Endometrial microvascular endothelial cells (primary cell): ENCODE results near the gene DOCK2. TPM values are rescaled to one million over a fixed set of nuclear protein-coding genes. Genes with fewer than 3 reads are reported as not detected.
"Not testable (repeated sequence)": the region's sequence is repeated elsewhere in the genome, so short reads cannot be mapped to it uniquely, and the experiment has no call there.

Experiments
- in situ Hi-C: cut with HindIII; loops from 2 replicates; pipeline ENCODE4 v1.10.0; 2017; ENCODE audit warnings: low sequenced_read_pairs, low pct_unique_long_range_greater_than_20kb; ENCODE audit errors: inconsistent ontology term
- total RNA-seq: library from RNA; depleted of rRNA; stranded (reverse); fragments of >200 nt; gene quantifications from one replicate; pipeline ENCODE4 v1.2.3, GENCODE V29; 2015; ENCODE audit errors: inconsistent ontology term

The DOCK2 gene
- total RNA-seq, 1 donor from 2014 or later = not detected

DNA sequence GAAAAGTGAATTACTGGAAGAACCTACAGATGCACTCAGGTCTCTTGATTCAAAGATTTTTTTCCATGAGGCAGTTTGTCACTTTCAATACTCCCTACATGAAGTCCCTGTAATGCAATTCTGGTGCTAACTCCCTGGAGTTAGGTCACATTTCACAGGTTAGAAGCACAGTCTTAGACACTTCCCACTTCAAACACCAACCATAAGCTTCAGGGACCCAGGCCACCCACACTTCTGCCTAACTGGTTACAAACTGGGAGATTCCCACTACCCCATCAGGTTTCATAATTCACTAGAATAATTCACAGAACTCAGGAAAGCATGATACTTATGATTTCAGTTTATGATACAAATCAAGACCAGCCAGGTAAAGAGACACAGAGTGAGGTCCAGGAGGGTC is 439.7 kb downstream of the DOCK2 start:
- in situ Hi-C loops = no loop called here

DNA sequence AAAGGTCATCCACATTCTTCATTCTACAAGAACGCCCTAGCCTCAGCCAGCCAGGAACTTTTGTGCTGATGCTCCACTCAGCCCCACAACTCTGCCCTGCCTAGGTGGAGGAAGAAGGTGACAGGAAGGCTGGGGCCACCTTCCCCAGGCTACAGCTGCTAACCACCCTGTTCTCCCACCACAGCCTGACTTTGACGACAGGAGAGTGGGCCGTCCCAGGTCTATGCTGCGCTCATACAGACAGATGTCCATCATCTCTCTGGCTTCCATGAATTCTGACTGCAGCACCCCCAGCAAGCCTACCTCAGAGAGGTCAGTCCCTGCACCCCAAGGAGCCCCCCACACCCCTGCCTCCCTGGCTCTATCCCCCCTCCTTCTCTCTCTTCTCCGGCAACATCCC is 440.5 kb downstream of the DOCK2 start:
- in situ Hi-C loops = no loop called here

DNA sequence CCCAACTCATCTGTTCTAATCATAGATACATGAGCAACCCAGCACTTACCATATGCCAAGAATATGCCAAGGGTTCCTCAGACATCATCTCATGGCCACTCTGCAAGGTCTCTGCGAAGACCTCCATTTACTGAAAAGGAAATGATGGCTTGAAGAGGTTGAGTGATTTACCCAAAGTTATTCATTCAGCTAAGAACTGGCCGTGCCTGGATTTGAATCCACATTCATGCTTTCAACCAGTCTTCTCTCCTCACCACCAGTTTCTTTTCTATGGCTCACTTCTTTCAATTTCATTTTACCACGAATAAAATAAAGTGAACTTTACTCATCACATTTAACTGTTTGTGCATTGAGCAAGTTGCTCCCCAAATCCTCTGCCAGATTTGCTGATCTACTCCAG is 441.4 kb downstream of the DOCK2 start:
- in situ Hi-C loops = no loop called here

DNA sequence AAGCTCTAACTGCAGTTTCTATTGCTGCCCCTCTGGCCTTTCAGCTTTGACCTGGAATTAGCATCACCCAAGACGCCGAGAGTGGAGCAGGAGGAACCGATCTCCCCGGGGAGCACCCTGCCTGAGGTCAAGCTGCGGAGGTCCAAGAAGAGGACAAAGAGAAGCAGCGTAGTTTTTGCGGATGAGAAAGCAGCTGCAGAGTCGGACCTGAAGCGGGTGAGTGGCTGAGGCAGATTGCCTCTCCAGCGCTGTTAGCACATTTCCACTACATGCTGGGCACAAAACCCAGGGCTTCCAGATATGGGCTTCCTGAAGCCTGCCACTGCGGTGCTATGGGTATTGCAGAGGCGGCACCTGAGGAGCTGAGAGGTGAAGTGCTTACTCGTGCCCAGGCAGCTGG is 441.9 kb downstream of the DOCK2 start:
- in situ Hi-C loops = no loop called here

DNA sequence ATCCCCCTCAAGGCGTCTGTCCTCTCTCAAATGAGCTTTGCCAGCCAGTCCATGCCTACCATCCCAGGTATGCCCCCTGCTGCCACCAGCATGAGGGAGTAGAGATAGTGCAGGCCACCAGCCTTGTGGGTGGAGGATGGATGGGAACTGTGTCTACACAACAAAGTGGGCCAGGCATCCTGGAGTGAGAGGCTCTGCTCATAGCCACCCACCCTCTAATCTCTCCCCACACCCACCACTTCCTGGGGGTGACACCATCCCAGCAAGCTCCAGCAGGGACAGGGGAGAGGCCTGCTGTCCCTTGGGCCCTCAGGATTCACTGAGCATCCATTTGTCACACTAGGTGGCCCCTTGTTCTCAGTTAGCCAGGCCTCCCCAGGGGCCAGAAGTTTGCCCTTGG is 443.1 kb downstream of the DOCK2 start:
- in situ Hi-C loops = no loop called here

DNA sequence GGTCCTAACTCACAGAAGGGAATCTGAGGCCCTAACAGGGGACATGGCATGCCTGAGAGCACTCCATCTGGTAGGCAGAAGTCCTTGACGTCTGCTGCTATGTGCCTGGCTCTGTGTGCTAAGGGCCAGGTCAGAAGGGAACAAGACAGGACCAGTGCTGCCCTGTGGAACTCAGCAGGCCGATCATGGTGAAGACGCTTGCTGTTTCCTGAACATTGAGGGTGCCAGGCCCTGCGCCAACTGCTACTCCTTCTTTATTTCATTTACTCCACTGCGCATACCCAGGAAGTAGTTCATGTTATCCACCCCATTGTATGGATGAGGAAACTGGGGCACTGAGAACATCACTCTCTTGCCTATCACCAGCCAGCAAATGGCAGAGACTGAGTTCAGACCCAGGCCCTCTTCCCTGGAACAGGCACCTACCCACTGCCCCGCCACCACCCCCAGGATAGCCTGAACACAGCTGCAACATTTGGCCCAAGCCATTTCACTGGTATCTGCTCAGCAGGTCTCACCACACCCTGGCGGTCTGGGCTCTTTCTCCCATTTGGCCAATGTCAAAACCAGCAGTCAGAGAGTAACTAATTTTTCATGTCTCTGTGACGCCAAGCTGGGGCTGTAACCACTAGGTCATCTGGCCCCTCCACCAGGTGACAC is 443.8 kb downstream of the DOCK2 start:
- in situ Hi-C loops = no loop called here

DNA sequence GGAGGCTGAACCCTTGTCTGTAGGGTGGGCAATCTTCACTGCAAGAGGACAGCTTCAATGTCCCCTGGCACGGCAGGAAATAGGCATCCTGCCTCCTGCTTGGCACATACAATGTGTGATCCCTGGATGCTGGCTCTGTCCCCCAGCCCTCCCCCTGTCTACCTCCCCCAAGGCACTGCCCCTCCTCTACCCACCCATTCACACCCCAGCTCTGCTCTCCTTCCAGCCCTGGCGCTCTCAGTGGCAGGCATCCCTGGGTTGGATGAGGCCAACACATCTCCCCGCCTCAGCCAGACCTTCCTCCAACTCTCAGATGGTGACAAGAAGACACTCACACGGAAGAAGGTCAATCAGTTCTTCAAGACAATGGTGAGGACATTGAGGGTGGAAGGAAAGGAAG is 444.5 kb downstream of the DOCK2 start:
- in situ Hi-C loops = no loop called here

DNA sequence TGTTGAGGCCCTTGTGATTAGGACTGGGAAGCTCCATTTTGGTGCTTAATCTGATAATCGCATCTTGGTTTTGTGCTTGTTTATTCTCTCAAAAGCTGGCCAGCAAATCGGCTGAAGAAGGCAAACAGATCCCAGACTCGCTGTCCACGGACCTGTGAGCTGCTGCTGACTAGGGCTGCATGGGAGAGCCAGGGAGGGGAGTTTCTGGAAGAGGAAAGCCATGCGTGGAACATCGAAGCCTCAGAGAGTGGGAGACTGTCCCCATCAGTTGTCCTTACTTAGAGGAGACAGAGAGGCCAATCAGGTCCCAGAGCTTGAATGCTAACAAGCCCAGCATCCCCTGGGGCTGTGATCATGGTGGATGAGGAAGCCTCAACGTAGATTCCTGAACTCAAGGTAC is 445.6 kb downstream of the DOCK2 start:
- in situ Hi-C loops = no loop called here

DNA sequence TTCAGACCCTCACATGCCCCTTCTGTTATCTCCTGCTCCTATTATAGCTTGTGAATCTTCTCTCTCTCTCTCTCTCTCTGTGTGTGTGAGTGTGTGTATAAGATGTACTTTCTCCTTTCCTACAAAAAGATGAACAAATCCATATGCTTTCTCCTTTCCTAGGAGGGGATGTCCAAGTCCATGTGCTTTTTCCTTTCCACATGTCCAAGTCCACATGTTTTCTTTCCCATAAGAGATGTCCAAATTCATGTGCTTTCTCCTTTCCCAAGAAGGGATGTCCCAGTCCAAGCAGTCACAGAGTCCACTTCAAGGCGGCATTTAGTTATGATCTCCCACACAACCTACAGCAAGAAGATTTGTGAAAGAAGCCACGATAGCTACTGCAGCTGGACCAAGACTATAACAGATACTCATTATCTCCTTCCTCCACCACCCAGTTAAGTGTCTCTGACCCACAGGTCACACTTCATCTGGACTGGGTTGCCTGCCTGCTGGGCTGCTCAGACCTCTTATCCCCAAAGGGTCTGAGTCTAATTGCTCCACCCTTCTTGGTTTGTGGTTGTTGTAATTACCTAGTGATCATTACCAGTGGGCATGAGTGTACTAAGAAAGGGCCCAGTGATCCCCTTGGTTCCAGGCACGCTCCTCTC is 450.2 kb downstream of the DOCK2 start:
- in situ Hi-C loops = no loop called here

DNA sequence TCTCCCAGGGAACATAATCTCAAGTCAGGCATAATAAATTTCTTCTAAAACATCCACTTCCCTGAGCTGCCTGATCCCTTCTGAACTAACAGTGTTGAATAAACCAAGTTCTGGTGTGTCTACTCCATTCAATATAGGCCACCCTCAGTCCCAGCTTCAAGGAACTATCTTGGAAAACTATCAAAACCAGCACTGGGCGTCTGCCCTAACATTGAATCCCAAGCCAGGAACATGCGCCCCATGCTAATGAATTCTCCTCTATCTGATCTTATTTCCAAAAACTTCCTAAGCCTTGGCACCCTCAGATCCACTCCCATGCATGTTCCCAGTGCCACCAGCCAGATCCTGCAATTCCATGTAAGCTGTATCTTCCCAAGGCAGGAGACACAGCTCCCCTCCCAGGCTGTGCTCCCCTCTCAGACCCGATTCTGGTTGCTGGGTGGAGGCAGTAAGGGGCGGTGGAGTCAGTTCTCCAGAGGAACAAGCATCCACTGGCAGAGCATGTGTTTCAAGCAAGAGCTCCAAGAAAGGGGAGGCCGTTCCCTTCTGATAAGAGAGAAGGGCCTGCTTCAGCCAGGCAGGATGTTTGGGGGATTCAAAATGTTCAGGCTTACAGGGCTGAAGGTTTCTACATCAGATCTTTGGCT is 455.5 kb downstream of the DOCK2 start:
- in situ Hi-C loops = no loop called here

DNA sequence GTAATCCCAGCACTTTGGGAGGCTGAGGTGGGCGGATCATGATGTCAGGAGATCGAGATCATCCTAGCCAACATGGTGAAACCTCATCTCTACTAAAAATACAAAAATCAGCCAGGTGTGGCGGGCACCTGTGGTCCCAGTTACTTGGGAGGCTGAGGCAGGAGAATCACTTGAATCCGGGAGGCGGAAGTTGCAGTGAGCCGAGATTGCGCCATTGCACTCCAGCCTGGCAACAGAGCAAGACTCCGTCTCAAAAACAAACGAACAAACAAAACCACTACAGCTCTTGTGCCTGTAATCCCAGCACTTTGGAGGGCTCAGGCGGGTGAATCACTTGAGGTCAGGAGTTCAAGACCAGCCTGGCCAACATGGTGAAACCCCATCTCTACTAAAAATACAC is 457.3 kb downstream of the DOCK2 start:
- in situ Hi-C loops = not testable (repeated sequence)

DNA sequence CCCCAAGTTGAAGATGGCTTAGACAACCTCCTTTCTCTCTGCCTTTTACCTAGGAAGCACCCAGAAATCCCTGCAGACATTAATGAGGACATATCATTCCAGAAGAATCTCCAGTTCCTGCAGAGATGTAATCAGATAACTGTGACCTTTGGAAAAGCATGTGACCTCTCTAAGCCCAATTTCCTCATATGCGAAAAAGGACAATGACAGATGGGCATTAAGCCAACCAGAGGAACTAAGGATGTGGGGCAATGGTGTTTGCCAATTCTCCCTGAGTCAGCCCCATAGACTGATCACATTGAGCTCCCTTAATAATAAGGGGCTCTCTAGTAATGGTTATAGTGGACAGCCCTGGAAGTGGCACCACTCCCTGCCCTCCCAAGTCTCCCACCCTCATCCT is 458.6 kb downstream of the DOCK2 start:
- in situ Hi-C loops = no loop called here

DNA sequence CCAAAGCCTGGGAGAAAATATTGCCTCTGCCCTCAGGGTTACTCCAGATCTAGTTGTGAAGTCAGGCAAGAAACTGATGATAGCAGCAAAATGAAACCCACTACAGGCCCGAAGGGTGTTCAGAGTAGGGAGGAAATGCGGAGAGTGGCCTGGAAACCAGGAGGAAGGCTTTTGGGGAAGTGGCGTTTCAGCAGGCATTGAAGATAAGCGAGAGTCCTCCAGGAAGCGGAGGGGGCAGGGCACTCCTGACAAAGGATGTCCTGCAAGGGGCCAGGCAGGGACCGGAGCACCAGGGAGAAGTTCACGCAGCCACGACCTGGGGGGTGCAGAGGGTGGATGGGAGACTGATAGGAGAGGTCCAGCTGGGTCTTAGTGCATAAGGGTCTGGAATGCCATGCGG is 460.9 kb downstream of the DOCK2 start:
- in situ Hi-C loops = no loop called here

DNA sequence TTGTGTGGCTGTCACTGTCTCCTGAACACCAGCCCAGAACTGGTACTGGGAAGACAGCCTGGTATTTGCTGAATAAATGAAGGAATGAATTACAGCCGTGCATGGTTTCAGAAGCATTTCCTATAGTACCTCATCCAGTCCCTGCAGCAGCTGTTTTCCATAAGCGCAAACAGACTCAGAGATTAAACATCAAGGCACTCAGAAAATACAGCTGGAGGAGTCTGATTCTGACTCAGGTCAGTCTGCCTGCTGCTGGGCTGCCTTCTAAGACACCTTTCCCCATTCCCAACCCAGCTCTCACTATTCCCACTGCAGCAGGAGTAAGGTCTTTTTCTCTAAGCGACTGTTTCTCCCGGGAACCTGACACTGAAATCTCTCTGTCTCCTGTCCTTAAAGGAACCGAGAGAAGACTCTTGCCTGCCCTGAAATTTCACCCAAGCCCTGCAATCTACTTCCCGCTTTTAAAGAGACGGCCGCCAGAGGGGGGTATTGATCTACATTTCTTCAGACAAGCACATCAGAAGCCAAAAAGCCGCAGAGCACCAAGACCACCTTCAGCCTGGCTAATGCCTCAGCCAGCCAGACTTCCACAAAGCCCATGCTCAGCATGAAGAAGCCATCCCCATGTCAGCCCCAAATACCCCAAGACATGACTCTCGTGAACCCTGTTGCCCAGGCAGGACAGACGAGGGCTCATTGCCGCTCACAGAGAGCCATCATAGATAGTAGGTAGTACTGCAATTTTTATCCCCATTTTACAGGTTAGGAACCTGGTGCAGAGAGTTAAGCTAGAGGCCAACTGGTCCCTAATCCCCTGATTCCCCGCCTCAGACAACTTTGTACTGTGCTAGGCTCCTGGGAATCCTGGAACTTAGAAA is 463.2 kb downstream of the DOCK2 start:
- in situ Hi-C loops = no loop called here

DNA sequence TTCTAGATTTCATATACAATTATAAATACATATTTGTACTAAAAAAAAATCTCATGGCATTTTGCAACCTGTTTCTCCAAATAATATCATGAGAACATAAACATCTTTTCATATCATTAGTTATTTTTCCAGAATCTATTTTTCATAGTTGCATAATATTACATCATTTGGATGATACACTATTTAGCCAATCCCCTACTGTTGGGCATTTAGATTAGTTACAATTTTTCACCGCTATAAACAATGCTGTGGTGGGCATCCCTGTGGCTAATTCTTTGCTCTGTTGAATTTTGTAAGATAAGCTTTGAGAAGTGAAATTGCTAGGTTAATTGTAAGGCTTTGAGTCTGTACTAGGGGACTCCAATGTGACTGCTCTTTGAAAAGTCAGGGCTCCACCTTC is 466.4 kb downstream of the DOCK2 start:
- in situ Hi-C loops = no loop called here

DNA sequence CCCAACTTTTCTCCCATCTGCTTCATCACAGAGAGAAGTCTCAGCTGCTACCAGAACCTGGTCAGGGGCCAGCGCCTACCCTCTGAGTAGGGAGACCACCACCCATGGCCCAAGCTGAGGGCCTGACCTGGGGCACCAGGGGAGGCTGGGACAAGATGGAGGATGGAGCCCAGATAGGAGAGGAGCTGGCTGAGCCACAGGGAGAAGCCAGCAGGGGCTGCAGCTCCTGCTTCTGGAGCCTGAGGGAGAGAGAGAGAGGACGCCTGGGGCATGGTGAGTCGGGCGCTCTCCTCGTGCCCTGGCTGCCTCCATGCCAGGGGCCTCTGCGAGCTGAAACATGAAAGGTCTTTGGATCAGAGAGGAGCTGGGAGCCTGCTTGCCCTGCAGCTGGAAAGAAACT is 467.2 kb downstream of the DOCK2 start:
- in situ Hi-C loops = no loop called here

DNA sequence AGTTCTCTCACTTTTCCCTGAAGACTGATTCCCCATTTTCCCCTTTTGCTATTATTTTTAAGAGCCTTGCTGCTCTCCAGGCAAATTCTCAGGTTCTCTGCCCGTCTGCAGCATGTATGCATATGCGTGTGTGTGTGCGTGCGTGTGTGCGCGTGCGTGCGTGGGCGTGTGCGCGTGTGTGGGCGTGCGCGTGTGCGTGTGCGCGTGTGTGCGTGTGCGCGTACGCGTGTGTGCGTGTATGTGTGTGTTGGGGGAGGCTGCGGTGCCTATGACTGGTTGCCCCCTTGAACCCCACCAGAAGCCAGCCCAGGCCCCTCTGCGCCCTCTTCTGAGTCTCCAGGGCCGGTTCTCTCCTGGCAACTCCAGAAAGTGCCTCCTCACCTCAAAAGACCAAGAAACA is 467.6 kb downstream of the DOCK2 start:
- in situ Hi-C loops = no loop called here

DNA sequence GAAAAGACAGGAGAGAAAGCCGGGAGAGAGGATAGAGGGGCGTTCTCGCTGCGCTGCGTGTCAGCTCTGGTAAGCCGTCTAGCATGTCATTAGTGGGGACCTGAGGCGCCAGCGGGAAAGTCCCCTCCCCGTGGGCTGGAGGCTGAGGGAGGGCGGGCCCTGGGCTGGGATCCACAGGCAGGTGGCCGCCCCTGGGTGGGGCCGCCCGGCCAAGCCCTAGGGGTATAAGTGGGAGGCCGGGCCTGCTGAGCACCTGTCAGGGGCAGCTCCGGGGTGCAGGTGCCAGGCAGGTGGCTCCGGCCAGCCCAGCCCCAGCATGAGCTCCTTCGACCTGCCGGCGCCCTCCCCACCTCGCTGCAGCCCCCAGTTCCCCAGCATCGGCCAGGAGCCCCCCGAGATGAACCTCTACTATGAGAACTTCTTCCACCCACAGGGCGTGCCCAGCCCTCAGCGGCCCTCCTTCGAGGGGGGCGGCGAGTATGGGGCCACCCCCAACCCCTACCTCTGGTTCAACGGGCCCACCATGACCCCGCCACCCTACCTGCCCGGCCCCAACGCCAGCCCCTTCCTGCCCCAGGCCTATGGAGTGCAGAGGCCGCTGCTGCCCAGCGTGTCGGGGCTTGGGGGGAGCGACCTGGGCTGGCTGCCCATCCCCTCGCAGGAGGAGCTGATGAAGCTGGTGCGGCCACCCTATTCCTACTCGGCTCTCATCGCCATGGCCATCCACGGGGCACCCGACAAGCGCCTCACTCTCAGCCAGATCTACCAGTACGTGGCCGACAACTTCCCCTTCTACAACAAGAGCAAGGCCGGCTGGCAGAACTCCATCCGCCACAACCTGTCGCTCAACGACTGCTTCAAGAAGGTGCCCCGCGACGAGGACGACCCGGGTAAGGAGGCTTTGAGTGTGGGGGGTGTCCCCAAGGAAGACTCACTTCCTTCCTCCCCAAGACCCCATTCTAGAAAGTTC is 468.9 kb downstream of the DOCK2 start, which contains the start of gene FOXI1:
Gene FOXI1 (plus strand): TSS at position 256 of the 970 bp plus-strand sequence. CDS start 61 bp downstream, at position 317.
- in situ Hi-C loops = no loop called here
